Liver (tissue), 3 donors: ENCODE measurements around the gene IL9R.

Experiments used
- EGR1 ChIP-seq, 2 donors: IDR thresholded peaks; 2 replicates each; pipeline ENCODE4 v1.6.1; 2016 to 2018; ENCODE audit warnings: antibody characterized with exemption in 2 of 2, low read depth in 2 of 2
- TAF1 ChIP-seq: conservative IDR thresholded peaks from 2 replicates; pipeline ENCODE4 v1.6.1; 2016; ENCODE audit warnings: antibody characterized with exemption, mild to moderate bottlenecking
- TF ChIP-seq, protein P1 (sequence below): IDR thresholded peaks from 2 replicates; pipeline ENCODE4 v1.6.1; 2016; ENCODE audit warnings: antibody characterized with exemption
- TF ChIP-seq, protein P2 (sequence below): IDR thresholded peaks from 2 replicates; pipeline ENCODE4 v1.6.1; 2016; ENCODE audit warnings: antibody characterized with exemption, mild to moderate bottlenecking
- TF ChIP-seq, protein P3 (sequence below): fragments of 150-350 bp; IDR thresholded peaks from 2 replicates; pipeline ENCODE4 v1.5.1; 2017; ENCODE audit warnings: improper control_type of control experiment, low read depth, low read length; ENCODE audit not compliant: missing input control
- donor health status: healthy.
- donor health status: healthy.

DNA sequence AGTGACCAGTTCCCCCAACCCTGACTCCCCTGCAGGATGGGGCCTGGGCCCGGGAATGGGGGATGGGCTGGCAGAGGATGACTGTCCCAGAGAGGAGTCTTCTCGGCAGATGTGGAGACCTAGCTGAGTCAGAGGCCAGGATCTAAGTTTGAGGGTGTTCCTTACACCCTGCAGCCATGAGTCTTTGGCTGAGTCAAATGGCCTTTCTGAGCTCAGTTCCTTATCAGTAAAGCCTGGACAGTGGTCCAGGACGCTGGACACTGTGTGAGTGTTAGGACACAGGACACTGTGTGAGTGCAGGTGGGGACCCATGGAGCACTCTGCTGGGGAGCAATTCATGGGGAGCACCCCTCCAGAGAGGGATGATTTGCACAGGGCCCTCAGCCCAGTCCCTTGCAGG is 5.0 kb downstream of the IL9R start:
- TF ChIP-seq, protein P1, sequence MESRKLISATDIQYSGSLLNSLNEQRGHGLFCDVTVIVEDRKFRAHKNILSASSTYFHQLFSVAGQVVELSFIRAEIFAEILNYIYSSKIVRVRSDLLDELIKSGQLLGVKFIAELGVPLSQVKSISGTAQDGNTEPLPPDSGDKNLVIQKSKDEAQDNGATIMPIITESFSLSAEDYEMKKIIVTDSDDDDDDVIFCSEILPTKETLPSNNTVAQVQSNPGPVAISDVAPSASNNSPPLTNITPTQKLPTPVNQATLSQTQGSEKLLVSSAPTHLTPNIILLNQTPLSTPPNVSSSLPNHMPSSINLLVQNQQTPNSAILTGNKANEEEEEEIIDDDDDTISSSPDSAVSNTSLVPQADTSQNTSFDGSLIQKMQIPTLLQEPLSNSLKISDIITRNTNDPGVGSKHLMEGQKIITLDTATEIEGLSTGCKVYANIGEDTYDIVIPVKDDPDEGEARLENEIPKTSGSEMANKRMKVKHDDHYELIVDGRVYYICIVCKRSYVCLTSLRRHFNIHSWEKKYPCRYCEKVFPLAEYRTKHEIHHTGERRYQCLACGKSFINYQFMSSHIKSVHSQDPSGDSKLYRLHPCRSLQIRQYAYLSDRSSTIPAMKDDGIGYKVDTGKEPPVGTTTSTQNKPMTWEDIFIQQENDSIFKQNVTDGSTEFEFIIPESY = no peak
- no peak for TF ChIP-seq EGR1 (IDR thresholded peaks at IDR 0.05; ENCODE audit: low read depth in 2 of 2)
- TF ChIP-seq, protein P2, sequence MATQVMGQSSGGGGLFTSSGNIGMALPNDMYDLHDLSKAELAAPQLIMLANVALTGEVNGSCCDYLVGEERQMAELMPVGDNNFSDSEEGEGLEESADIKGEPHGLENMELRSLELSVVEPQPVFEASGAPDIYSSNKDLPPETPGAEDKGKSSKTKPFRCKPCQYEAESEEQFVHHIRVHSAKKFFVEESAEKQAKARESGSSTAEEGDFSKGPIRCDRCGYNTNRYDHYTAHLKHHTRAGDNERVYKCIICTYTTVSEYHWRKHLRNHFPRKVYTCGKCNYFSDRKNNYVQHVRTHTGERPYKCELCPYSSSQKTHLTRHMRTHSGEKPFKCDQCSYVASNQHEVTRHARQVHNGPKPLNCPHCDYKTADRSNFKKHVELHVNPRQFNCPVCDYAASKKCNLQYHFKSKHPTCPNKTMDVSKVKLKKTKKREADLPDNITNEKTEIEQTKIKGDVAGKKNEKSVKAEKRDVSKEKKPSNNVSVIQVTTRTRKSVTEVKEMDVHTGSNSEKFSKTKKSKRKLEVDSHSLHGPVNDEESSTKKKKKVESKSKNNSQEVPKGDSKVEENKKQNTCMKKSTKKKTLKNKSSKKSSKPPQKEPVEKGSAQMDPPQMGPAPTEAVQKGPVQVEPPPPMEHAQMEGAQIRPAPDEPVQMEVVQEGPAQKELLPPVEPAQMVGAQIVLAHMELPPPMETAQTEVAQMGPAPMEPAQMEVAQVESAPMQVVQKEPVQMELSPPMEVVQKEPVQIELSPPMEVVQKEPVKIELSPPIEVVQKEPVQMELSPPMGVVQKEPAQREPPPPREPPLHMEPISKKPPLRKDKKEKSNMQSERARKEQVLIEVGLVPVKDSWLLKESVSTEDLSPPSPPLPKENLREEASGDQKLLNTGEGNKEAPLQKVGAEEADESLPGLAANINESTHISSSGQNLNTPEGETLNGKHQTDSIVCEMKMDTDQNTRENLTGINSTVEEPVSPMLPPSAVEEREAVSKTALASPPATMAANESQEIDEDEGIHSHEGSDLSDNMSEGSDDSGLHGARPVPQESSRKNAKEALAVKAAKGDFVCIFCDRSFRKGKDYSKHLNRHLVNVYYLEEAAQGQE = no peak
- TF ChIP-seq, protein P3, sequence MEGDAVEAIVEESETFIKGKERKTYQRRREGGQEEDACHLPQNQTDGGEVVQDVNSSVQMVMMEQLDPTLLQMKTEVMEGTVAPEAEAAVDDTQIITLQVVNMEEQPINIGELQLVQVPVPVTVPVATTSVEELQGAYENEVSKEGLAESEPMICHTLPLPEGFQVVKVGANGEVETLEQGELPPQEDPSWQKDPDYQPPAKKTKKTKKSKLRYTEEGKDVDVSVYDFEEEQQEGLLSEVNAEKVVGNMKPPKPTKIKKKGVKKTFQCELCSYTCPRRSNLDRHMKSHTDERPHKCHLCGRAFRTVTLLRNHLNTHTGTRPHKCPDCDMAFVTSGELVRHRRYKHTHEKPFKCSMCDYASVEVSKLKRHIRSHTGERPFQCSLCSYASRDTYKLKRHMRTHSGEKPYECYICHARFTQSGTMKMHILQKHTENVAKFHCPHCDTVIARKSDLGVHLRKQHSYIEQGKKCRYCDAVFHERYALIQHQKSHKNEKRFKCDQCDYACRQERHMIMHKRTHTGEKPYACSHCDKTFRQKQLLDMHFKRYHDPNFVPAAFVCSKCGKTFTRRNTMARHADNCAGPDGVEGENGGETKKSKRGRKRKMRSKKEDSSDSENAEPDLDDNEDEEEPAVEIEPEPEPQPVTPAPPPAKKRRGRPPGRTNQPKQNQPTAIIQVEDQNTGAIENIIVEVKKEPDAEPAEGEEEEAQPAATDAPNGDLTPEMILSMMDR = no peak
- TF ChIP-seq TAF1 = no peak
